ENCODE results near the gene WNK1.

Gene WNK1

GRCh38 chr12:903055-903454 lies 150.7 kb downstream of the WNK1 start:
- no peaks in the 10 kb centered on the region for H4K20me1 ChIP-seq (ENCODE audit: insufficient read depth)

GRCh38 chr12:904010-904414 lies 151.6 kb downstream of the WNK1 start:
- Histone ChIP-seq H3K27me3 (ENCODE audit: insufficient read depth, low read depth) (no peaks in the 10 kb centered on the region), H2AFZ (ENCODE audit: low read depth) (no peak overlapping the region), H3K36me3 (ENCODE audit: insufficient read depth) (peaks cover 2% of the 10 kb centered on the region), H3K4me2 (no peak overlapping the region), H3K9ac (no peak overlapping the region), H4K20me1 (ENCODE audit: insufficient read depth) (no peaks in the 10 kb centered on the region), H3K4me3 (IDR thresholded peaks at IDR 0.05; ENCODE audit: insufficient read depth, low read depth, low read length) (no peak overlapping the region), H3K4me1 (ENCODE audit: low read depth, poor library complexity, severe bottlenecking) (no peaks in the 10 kb centered on the region), H3K27ac (no peak overlapping the region), H3K79me2 (ENCODE audit: insufficient read depth, low read depth) (no peaks in the 10 kb centered on the region)
- no peak for TF ChIP-seq CTCF (conservative IDR thresholded peaks at IDR 0.05; ENCODE audit: low read depth, low read length)

More at GRCh38 chr12:903055-903454, 150.7 kb downstream of the WNK1 start:
- Histone ChIP-seq H3K79me2 (ENCODE audit: insufficient read depth, low read depth) (no peaks in the 10 kb centered on the region), H3K4me1 (ENCODE audit: low read depth, poor library complexity, severe bottlenecking) (no peaks in the 10 kb centered on the region), H3K27me3 (ENCODE audit: insufficient read depth, low read depth) (no peaks in the 10 kb centered on the region), H3K36me3 (ENCODE audit: insufficient read depth) (peaks cover 2% of the 10 kb centered on the region), H2AFZ (ENCODE audit: low read depth) (no peak overlapping the region), H3K4me2 (no peak overlapping the region), H3K4me3 (IDR thresholded peaks at IDR 0.05; ENCODE audit: insufficient read depth, low read depth, low read length) (no peak overlapping the region), H3K9ac (no peak overlapping the region), H3K27ac (no peak overlapping the region)
- TF ChIP-seq CTCF (conservative IDR thresholded peaks at IDR 0.05; ENCODE audit: low read depth, low read length), result no peak

- no peaks in the 10 kb centered on the region for H3K4me1 ChIP-seq (ENCODE audit: low read depth, poor library complexity, severe bottlenecking)
- no peak overlapping the region for H2AFZ ChIP-seq (ENCODE audit: low read depth)
- TF ChIP-seq CTCF (conservative IDR thresholded peaks at IDR 0.05; ENCODE audit: low read depth, low read length), result no peak
- H3K9ac ChIP-seq, result no peak overlapping the region
- H3K79me2 ChIP-seq (ENCODE audit: insufficient read depth, low read depth), result no peaks in the 10 kb centered on the region
- H4K20me1 ChIP-seq (ENCODE audit: insufficient read depth), result no peaks in the 10 kb centered on the region
- H3K27ac ChIP-seq, result no peak overlapping the region
- no peak overlapping the region for H3K4me2 ChIP-seq
- peaks cover 2% of the 10 kb centered on the region for H3K36me3 ChIP-seq (ENCODE audit: insufficient read depth)
- no peak overlapping the region for H3K4me3 ChIP-seq (IDR thresholded peaks at IDR 0.05; ENCODE audit: insufficient read depth, low read depth, low read length)
- no peaks in the 10 kb centered on the region for H3K27me3 ChIP-seq (ENCODE audit: insufficient read depth, low read depth)
Measured at GRCh38 chr12:905261-906031, 153.1 kb downstream of the WNK1 start.

- Histone ChIP-seq H3K4me1 (ENCODE audit: low read depth, poor library complexity, severe bottlenecking) (no peaks in the 10 kb centered on the region), H4K20me1 (ENCODE audit: insufficient read depth) (no peaks in the 10 kb centered on the region), H3K27ac (no peak overlapping the region), H3K27me3 (ENCODE audit: insufficient read depth, low read depth) (no peaks in the 10 kb centered on the region), H3K4me3 (IDR thresholded peaks at IDR 0.05; ENCODE audit: insufficient read depth, low read depth, low read length) (no peak overlapping the region), H3K4me2 (no peak overlapping the region), H3K36me3 (ENCODE audit: insufficient read depth) (peaks cover 2% of the 10 kb centered on the region; the same call in 1 of the 2 replicates), H3K9ac (no peak overlapping the region), H3K79me2 (ENCODE audit: insufficient read depth, low read depth) (no peaks in the 10 kb centered on the region), H2AFZ (ENCODE audit: low read depth) (no peak overlapping the region)
- TF ChIP-seq CTCF (conservative IDR thresholded peaks at IDR 0.05; ENCODE audit: low read depth, low read length), result no peak
Measured at GRCh38 chr12:906062-906585, 153.7 kb downstream of the WNK1 start.
